Stimulated activated CD8-positive, alpha-beta memory T cell treated with anti-CD3 and anti-CD28 coated beads, Interleukin-12 subunit alpha, Interleukin-12 subunit beta, amount 100 ng/mL, for 4 hours (primary cell): ENCODE measurements around the gene KDM2B.
A peak's percentile ranks its signal among the peaks of the same experiment; 100 is the strongest.

ENCODE experiments used
- DNase-seq: peaks from one replicate; pipeline ENCODE4 v3.0.0-alpha.2; 2020; ENCODE audit warnings: low read depth

KDM2B gene

GRCh38 chr12:121561009-121561395 lies 19.8 kb downstream of the KDM2B start:
- no peak for DNase-seq

GRCh38 chr12:121560392-121561008 lies 20.3 kb downstream of the KDM2B start:
- no peak for DNase-seq

GRCh38 chr12:121558956-121559355 lies 21.9 kb downstream of the KDM2B start:
- no peak for DNase-seq

- no peak for DNase-seq
These were observed 29.7 kb downstream of the KDM2B start for GRCh38 chr12:121550974-121551634.

- no peak for DNase-seq
These were observed 31.7 kb downstream of the KDM2B start for GRCh38 chr12:121549075-121549474.

- DNase-seq: no peak
These were observed 35.3 kb downstream of the KDM2B start for GRCh38 chr12:121545480-121545879.

GRCh38 chr12:121543786-121544185 lies 37.0 kb downstream of the KDM2B start:
- DNase-seq: no peak

GRCh38 chr12:121539908-121540307 lies 40.9 kb downstream of the KDM2B start:
- no peak for DNase-seq

- no peak for DNase-seq
These were observed 42.1 kb downstream of the KDM2B start for GRCh38 chr12:121538699-121539061.

- DNase-seq: peak; percentile 31
These were observed 42.8 kb downstream of the KDM2B start for GRCh38 chr12:121537814-121538698.

GRCh38 chr12:121536899-121537813 lies 43.7 kb downstream of the KDM2B start:
- DNase-seq: peak; percentile 27

GRCh38 chr12:121536054-121536898 lies 44.5 kb downstream of the KDM2B start:
- peak; percentile 50 for DNase-seq

GRCh38 chr12:121535150-121536053 lies 45.4 kb downstream of the KDM2B start:
- DNase-seq: no peak

GRCh38 chr12:121534495-121535148 lies 46.2 kb downstream of the KDM2B start:
- DNase-seq: peak; percentile 52

- DNase-seq: no peak
These were observed 47.3 kb downstream of the KDM2B start for GRCh38 chr12:121533394-121534090.

GRCh38 chr12:121532503-121533393 lies 48.1 kb downstream of the KDM2B start:
- no peak for DNase-seq

GRCh38 chr12:121531356-121531750 lies 49.5 kb downstream of the KDM2B start:
- DNase-seq: no peak
